ENCODE results near the gene ACCS.

DNA sequence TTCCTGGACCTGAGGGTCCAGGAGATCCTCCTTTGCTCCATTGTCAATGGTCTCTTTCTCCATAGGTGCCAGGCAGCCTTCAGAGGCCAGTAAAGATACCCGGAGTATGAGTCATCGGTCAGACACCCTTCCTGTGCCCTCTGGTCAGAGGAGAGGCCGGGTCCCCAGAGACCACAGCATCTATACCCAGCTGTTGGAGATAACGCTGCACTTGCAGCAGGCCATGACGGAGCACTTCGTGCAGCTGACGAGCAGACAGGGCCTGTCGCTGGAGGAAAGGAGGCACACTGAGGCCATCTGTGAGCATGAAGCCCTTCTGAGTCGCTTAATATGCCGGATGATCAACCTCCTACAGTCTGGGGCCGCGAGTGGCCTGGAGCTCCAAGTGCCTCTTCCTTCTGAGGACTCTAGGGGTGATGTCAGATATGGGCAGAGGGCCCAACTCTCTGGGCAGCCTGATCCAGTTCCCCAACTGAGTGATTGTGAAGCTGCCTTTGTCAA is 18.1 kb upstream of the ACCS start, which contains the start of gene ACCSL:
- TF ChIP-seq, protein P1, sequence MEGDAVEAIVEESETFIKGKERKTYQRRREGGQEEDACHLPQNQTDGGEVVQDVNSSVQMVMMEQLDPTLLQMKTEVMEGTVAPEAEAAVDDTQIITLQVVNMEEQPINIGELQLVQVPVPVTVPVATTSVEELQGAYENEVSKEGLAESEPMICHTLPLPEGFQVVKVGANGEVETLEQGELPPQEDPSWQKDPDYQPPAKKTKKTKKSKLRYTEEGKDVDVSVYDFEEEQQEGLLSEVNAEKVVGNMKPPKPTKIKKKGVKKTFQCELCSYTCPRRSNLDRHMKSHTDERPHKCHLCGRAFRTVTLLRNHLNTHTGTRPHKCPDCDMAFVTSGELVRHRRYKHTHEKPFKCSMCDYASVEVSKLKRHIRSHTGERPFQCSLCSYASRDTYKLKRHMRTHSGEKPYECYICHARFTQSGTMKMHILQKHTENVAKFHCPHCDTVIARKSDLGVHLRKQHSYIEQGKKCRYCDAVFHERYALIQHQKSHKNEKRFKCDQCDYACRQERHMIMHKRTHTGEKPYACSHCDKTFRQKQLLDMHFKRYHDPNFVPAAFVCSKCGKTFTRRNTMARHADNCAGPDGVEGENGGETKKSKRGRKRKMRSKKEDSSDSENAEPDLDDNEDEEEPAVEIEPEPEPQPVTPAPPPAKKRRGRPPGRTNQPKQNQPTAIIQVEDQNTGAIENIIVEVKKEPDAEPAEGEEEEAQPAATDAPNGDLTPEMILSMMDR (IDR thresholded peaks at IDR 0.05) = no peak
- TF ChIP-seq POLR2AphosphoS5 (IDR thresholded peaks at IDR 0.05) = no peak

Measured in suprapubic skin (tissue), 3 donors.